OCI-LY1 (cell line): ENCODE measurements around the gene CNGA2.

Source experiments
- EZH2 ChIP-seq: fragments of 200-600 bp; sonication (generic), shearing (Covaris generic); IDR thresholded peaks from 2 replicates; pipeline ENCODE4 v1.8.0; 2017; ENCODE audit warnings: borderline replicate concordance, mixed run types, mild to moderate bottlenecking, antibody characterized with exemption, low read length, moderate library complexity, mixed read lengths
- TF ChIP-seq, protein P1 (sequence below): fragments of 200-600 bp; sonication (generic), shearing (Covaris generic); IDR thresholded peaks from 2 replicates; pipeline ENCODE4 v1.5.1; 2017; ENCODE audit warnings: mild to moderate bottlenecking, antibody characterized with exemption, low read length, moderate library complexity, mixed read lengths

DNA sequence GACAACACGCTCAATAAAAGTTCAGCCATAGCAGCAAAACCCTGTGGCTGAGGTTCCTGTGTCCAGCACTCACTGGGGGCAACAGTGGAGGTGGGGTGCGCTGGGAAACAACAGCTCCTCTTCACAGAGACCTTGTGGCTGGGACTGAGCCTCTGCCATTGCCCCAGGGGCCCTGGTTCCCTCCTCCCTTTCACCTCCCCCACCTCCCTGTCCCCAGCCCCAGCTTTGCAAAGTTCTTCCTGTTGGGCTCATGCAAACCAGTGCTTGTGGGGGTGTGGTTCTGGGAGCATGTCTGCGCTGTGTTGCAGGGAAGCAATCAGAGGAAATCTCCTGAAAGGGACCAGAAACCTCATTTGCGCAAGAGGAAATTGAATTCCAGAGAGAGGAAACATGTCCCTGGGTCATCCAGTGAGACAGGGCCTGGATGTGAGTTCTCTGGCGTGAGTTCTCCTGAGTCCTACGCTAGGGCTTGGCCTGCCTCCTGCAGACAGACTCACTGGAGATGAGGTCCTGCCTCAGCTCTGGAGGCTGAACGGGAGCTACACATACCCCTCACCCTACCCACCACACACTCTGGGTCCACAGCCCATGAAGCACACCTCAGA lies 11.3 kb upstream of the CNGA2 start:
- TF ChIP-seq, protein P1, sequence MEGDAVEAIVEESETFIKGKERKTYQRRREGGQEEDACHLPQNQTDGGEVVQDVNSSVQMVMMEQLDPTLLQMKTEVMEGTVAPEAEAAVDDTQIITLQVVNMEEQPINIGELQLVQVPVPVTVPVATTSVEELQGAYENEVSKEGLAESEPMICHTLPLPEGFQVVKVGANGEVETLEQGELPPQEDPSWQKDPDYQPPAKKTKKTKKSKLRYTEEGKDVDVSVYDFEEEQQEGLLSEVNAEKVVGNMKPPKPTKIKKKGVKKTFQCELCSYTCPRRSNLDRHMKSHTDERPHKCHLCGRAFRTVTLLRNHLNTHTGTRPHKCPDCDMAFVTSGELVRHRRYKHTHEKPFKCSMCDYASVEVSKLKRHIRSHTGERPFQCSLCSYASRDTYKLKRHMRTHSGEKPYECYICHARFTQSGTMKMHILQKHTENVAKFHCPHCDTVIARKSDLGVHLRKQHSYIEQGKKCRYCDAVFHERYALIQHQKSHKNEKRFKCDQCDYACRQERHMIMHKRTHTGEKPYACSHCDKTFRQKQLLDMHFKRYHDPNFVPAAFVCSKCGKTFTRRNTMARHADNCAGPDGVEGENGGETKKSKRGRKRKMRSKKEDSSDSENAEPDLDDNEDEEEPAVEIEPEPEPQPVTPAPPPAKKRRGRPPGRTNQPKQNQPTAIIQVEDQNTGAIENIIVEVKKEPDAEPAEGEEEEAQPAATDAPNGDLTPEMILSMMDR: no peak
- TF ChIP-seq EZH2: no peak
